Endothelial cell (in vitro differentiated cells): ENCODE data around the gene NPSR1. TPM values are rescaled to one million over a fixed set of nuclear protein-coding genes. Genes with fewer than 3 reads are reported as not detected.

ENCODE experiments used
- DNase-seq: peaks from one replicate; pipeline ENCODE4 v3.0.0; 2021; ENCODE audit warnings: low spot score
- H3K27ac Mint-ChIP-seq: one replicate; pipeline ENCODE4 v1.8.0; 2021; ENCODE audit warnings: mixed read lengths, inconsistent platforms; ENCODE audit not compliant: unreplicated experiment
- H3K27me3 Mint-ChIP-seq: one replicate; pipeline ENCODE4 v1.8.0; 2021; ENCODE audit warnings: mild to moderate bottlenecking, moderate library complexity, mixed read lengths, inconsistent platforms; ENCODE audit not compliant: unreplicated experiment
- H3K36me3 Mint-ChIP-seq: one replicate; pipeline ENCODE4 v1.8.0; 2021; ENCODE audit warnings: mild to moderate bottlenecking, low read depth, mixed read lengths, inconsistent platforms; ENCODE audit not compliant: unreplicated experiment
- H3K4me1 Mint-ChIP-seq: one replicate; pipeline ENCODE4 v1.8.0; 2021; ENCODE audit warnings: mild to moderate bottlenecking, mixed read lengths, inconsistent platforms; ENCODE audit not compliant: unreplicated experiment
- H3K4me3 Mint-ChIP-seq: one replicate; pipeline ENCODE4 v1.8.0; 2021; ENCODE audit warnings: mild to moderate bottlenecking, mixed read lengths, inconsistent platforms; ENCODE audit not compliant: unreplicated experiment
- H3K9me3 Mint-ChIP-seq: one replicate; pipeline ENCODE4 v1.8.0; 2021; ENCODE audit warnings: mixed read lengths, inconsistent platforms; ENCODE audit not compliant: unreplicated experiment
- total RNA-seq: library from RNA; stranded (reverse); fragmentation: NEBNext Ultra II Directional; extraction: Animal tissue kit (Norgen Biotek cat#: 25700); gene quantifications from one replicate; pipeline ENCODE4 v1.2.1, GENCODE V29; 2021; ENCODE audit not compliant: unreplicated experiment
- TF ChIP-seq, protein P1 (sequence below): fragments of 200-600 bp; sonication (generic); IDR thresholded peaks from one replicate; pipeline ENCODE4 v1.5.0; 2021; ENCODE audit warnings: antibody characterized with exemption; ENCODE audit not compliant: unreplicated experiment

The NPSR1 gene
- total RNA-seq, 1 donor from 2014 or later, result not detected

DNA sequence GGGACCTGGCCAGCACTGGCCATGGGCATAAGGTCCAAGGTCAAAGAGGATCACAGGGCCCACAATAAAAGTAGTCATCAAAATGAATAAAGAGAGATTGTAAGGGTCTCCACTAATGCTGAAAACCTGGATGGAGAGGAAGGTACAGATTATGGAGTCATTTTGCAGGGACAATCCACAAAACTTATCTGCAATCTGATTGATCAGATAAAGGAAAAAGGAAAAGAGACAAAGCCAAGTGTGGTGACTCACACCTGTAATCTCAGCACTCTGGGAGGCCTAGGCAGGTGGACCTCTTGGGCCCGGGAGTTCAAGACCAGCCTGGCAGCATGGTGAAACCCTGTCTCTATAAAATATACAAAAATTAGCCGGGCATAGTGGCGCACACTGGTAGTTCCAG, 174.0 kb downstream of the NPSR1 start:
- no peak overlapping the region for H3K4me3 Mint-ChIP-seq
- no peak for DNase-seq
- no peak overlapping the region for H3K27ac Mint-ChIP-seq
- H3K27me3 Mint-ChIP-seq, result peaks cover 2% of the 10 kb centered on the region
- peaks cover 5% of the 10 kb centered on the region for H3K4me1 Mint-ChIP-seq
- H3K9me3 Mint-ChIP-seq, result no peaks in the 10 kb centered on the region
- TF ChIP-seq, protein P1, sequence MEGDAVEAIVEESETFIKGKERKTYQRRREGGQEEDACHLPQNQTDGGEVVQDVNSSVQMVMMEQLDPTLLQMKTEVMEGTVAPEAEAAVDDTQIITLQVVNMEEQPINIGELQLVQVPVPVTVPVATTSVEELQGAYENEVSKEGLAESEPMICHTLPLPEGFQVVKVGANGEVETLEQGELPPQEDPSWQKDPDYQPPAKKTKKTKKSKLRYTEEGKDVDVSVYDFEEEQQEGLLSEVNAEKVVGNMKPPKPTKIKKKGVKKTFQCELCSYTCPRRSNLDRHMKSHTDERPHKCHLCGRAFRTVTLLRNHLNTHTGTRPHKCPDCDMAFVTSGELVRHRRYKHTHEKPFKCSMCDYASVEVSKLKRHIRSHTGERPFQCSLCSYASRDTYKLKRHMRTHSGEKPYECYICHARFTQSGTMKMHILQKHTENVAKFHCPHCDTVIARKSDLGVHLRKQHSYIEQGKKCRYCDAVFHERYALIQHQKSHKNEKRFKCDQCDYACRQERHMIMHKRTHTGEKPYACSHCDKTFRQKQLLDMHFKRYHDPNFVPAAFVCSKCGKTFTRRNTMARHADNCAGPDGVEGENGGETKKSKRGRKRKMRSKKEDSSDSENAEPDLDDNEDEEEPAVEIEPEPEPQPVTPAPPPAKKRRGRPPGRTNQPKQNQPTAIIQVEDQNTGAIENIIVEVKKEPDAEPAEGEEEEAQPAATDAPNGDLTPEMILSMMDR, result no peak
- H3K36me3 Mint-ChIP-seq, result no peaks in the 10 kb centered on the region

DNA sequence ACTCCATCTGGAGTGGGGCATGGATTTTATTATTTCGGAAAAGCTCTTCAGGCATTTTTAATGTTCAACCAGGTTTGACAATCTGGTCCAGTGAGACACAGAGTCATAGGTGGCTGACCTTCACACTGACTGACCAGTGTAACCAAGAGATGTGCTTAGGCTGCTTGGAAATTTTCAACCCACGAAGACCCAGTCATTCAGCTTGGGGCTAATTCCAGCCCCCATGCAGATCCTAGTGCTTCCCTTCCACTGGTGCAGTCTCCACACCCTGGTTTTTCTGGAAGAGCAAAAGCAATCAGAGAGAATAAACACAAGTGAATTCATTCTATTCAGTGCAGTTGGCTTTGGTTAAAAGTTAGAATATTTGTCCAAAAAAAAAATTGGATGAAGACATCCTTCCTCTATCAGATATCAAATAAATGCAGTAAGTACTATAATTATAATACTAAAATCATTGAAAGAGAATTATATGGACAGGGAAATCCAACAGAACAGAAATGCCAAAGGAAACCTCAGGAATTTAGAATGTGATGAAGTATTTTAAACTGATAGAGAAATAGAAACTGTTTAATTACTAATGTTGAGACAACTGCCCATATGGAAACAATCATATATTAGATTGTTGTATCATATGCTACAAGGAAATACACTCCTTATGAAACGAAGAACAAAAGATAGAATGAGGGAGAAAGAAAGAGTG, 178.0 kb downstream of the NPSR1 start:
- no peak overlapping the region for H3K4me3 Mint-ChIP-seq
- no peak overlapping the region for H3K27ac Mint-ChIP-seq
- TF ChIP-seq, protein P1, result no peak
- H3K9me3 Mint-ChIP-seq, result no peaks in the 10 kb centered on the region
- H3K36me3 Mint-ChIP-seq, result no peaks in the 10 kb centered on the region
- no peaks in the 10 kb centered on the region for H3K27me3 Mint-ChIP-seq
- peaks cover 13% of the 10 kb centered on the region for H3K4me1 Mint-ChIP-seq
- DNase-seq, result no peak

DNA sequence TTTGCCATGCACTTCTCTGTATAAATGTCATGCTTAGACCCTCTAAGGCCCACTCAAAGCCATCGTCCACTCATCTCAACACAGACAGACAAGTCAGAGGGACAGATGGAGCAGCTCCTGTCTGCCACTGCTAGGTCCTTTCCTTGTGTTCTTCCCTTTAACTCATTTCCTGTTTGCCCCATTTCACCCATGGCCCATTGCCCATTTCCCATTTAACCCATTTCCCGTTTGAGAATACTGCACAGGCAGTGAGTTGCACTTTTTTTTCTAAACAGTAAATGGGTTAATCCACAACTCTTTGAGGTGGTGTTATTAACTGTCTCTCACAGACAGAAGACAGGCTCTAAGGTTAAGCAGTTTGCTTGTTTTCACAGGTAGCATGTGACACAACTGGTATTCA, 179.3 kb downstream of the NPSR1 start:
- DNase-seq, result no peak
- Mint-ChIP-seq H3K4me1 (peaks cover 13% of the 10 kb centered on the region), H3K9me3 (no peaks in the 10 kb centered on the region), H3K27ac (no peak overlapping the region), H3K27me3 (no peaks in the 10 kb centered on the region), H3K4me3 (no peak overlapping the region), H3K36me3 (no peaks in the 10 kb centered on the region)
- TF ChIP-seq, protein P1, result no peak

DNA sequence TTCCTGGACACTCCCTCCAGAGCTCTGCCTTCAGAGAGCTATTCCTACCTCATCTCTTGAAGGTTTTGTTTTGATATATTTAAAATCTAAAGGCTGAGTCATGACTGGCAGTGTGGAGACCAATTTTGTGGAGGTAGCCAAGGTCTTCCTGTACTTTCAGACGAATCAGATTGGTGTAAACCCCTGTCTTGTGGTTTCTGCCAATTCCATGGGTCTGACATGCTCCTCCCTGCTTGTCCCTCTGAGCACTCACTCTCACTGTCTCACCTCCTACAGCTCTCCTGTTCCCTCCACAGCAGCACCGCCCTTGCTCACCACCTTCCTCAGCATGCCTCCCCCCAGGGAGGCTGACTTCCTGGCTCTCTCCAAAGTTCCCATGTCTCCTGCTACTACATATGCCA, 179.8 kb downstream of the NPSR1 start:
- H3K4me1 Mint-ChIP-seq, result peaks cover 13% of the 10 kb centered on the region

DNA sequence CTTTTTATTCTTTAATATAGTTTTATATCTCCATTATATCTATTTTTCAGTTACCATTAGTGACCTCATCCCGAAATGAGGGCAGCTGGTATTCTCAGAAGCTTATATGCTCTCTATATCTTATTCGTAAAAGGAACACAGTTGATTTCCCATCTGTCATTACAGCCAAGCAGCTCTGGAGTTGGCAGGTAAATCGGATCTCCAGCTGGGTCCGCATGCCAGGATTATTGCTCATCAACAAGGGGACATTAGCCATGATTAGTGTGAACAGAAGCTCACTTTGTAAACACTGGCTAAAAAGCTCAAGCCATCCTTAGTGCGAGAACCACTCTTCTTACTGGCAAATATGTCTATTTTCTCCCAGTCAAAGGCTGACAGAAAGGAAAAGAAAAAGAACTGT, 180.3 kb downstream of the NPSR1 start:
- Mint-ChIP-seq H3K9me3 (no peaks in the 10 kb centered on the region), H3K4me1 (peaks cover 13% of the 10 kb centered on the region), H3K36me3 (no peaks in the 10 kb centered on the region), H3K27ac (no peak overlapping the region), H3K27me3 (no peaks in the 10 kb centered on the region), H3K4me3 (no peak overlapping the region)
- no peak for DNase-seq
- TF ChIP-seq, protein P1, result no peak

More for the DNA sequence above, 179.8 kb downstream of the NPSR1 start:
- H3K9me3 Mint-ChIP-seq, result no peaks in the 10 kb centered on the region
- no peak overlapping the region for H3K4me3 Mint-ChIP-seq
- TF ChIP-seq, protein P1, result no peak
- no peak for DNase-seq
- no peaks in the 10 kb centered on the region for H3K36me3 Mint-ChIP-seq
- H3K27me3 Mint-ChIP-seq, result no peaks in the 10 kb centered on the region
- H3K27ac Mint-ChIP-seq, result peak overlapping the region; percentile 19
